ENCODE data around the gene PHACTR3. TPM values are rescaled to one million over a fixed set of nuclear protein-coding genes. Genes with fewer than 3 reads are reported as not detected.

Gene PHACTR3
- total and polyA plus RNA-seq, 2 donors (not counting 1 experiment from before 2014, with no cell fraction given), result not detected

DNA sequence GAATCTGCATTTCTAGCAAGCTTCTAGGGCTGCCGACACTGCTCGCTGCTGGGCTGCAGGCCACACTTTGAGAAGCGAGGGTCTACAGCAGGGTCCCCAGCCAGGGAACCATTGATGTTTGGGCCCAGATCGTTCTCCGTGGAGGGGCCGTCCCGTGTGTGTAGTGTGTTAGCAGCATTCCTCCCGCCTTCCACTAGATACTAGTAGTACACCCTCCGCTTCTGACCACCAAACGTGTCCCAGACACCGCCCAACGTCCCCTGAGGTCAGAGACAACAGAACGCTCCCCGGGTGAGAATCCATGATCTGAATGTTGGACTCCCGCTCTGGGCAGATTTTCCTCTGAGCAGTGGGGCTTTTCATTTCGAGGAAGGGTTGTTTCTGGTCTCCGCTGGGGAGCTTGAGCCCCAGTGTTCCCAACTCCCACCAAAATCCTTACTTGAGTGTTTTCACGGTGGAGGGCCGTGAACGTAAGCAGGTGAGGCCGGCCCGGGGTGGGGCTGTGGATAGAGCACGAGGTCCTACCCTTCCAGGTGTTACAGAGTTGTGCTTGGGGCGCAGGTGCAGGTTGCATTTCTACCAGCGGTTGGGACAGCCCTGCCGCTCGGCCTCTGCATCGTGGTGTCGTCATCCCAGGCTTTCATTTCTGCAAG is 204.5 kb downstream of the PHACTR3 start:
- no peaks in the 10 kb centered on the region for H4K20me1 ChIP-seq (ENCODE audit: control insufficient read depth, extremely low read depth, insufficient read depth, low read length)
- H3K4me1 ChIP-seq (ENCODE audit: control insufficient read depth, extremely low read depth, insufficient read depth, low read length), result no peaks in the 10 kb centered on the region
- no peak overlapping the region for H3K4me3 ChIP-seq (replicated peaks in 1 of 4; ENCODE audit: control extremely low read depth in 1 of 4, insufficient read depth in 1 of 4, low read depth in 3 of 4, low read length in 4 of 4)

GRCh38 chr20:59809630-59810448 is 205.5 kb downstream of the PHACTR3 start:
- no peak for DNase-seq (ENCODE audit: low read depth in 2 of 2)

More for the DNA sequence above, 204.5 kb downstream of the PHACTR3 start:
- H3K9me3 ChIP-seq (ENCODE audit: control insufficient read depth, insufficient read depth, low read depth, low read length), result no peaks in the 10 kb centered on the region
- no peaks in the 10 kb centered on the region for H3K79me2 ChIP-seq (ENCODE audit: control insufficient read depth, insufficient read depth, low read length)
- no peak overlapping the region for H2AFZ ChIP-seq (ENCODE audit: low read length)
- no peak overlapping the region for H3K27ac ChIP-seq (ENCODE audit: insufficient read depth, low read length)
- H3K9ac ChIP-seq (ENCODE audit: insufficient read depth, low read length), result no peak overlapping the region
- no peaks in the 10 kb centered on the region for H3K36me3 ChIP-seq (ENCODE audit: control insufficient read depth, insufficient read depth, low read length)
- DNase-seq (ENCODE audit: low read depth in 2 of 2), result no peak
- H3K27me3 ChIP-seq (ENCODE audit: control insufficient read depth, insufficient read depth, low read length), result no peaks in the 10 kb centered on the region
- no peak overlapping the region for H3K4me2 ChIP-seq (ENCODE audit: extremely low read depth, insufficient read depth, low read length)
- TF ChIP-seq, protein P1, sequence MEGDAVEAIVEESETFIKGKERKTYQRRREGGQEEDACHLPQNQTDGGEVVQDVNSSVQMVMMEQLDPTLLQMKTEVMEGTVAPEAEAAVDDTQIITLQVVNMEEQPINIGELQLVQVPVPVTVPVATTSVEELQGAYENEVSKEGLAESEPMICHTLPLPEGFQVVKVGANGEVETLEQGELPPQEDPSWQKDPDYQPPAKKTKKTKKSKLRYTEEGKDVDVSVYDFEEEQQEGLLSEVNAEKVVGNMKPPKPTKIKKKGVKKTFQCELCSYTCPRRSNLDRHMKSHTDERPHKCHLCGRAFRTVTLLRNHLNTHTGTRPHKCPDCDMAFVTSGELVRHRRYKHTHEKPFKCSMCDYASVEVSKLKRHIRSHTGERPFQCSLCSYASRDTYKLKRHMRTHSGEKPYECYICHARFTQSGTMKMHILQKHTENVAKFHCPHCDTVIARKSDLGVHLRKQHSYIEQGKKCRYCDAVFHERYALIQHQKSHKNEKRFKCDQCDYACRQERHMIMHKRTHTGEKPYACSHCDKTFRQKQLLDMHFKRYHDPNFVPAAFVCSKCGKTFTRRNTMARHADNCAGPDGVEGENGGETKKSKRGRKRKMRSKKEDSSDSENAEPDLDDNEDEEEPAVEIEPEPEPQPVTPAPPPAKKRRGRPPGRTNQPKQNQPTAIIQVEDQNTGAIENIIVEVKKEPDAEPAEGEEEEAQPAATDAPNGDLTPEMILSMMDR (conservative IDR thresholded peaks at IDR 0.05 in 1 of 2, IDR thresholded peaks at IDR 0.05 in 1 of 2; ENCODE audit: low read depth in 1 of 2, low read length in 2 of 2), result no peak
- no peak for TF ChIP-seq EZH2 (IDR thresholded peaks at IDR 0.05; ENCODE audit: low read length, missing control alignments)

More at GRCh38 chr20:59809630-59810448, 205.5 kb downstream of the PHACTR3 start:
- H2AFZ ChIP-seq (ENCODE audit: low read length), result no peak overlapping the region
- no peaks in the 10 kb centered on the region for H4K20me1 ChIP-seq (ENCODE audit: control insufficient read depth, extremely low read depth, insufficient read depth, low read length)
- H3K9me3 ChIP-seq (ENCODE audit: control insufficient read depth, insufficient read depth, low read depth, low read length), result no peaks in the 10 kb centered on the region
- H3K4me2 ChIP-seq (ENCODE audit: extremely low read depth, insufficient read depth, low read length), result no peak overlapping the region
- TF ChIP-seq EZH2 (IDR thresholded peaks at IDR 0.05; ENCODE audit: low read length, missing control alignments), result no peak
- TF ChIP-seq, protein P1 (conservative IDR thresholded peaks at IDR 0.05 in 1 of 2, IDR thresholded peaks at IDR 0.05 in 1 of 2; ENCODE audit: low read depth in 1 of 2, low read length in 2 of 2), result no peak
- H3K27ac ChIP-seq (ENCODE audit: insufficient read depth, low read length), result no peak overlapping the region
- no peak overlapping the region for H3K9ac ChIP-seq (ENCODE audit: insufficient read depth, low read length)
- H3K36me3 ChIP-seq (ENCODE audit: control insufficient read depth, insufficient read depth, low read length), result no peaks in the 10 kb centered on the region
- H3K4me3 ChIP-seq (replicated peaks in 1 of 4; ENCODE audit: control extremely low read depth in 1 of 4, insufficient read depth in 1 of 4, low read depth in 3 of 4, low read length in 4 of 4), result no peak overlapping the region
- no peaks in the 10 kb centered on the region for H3K27me3 ChIP-seq (ENCODE audit: control insufficient read depth, insufficient read depth, low read length)
- no peaks in the 10 kb centered on the region for H3K79me2 ChIP-seq (ENCODE audit: control insufficient read depth, insufficient read depth, low read length)
- H3K4me1 ChIP-seq (ENCODE audit: control insufficient read depth, extremely low read depth, insufficient read depth, low read length), result no peaks in the 10 kb centered on the region
